HG03439 (cell line): ENCODE data around the gene PAK6.

Experiments
- ATAC-seq: cut with Tn5 transposase; IDR thresholded peaks from one replicate; pipeline ENCODE4 v1.9.1; 2021; ENCODE audit warnings: mild to moderate bottlenecking, moderate library complexity; ENCODE audit not compliant: unreplicated experiment

Gene PAK6

GRCh38 chr15:40254452-40254851 lies 15.6 kb downstream of the PAK6 start:
- no peak for ATAC-seq

- no peak for ATAC-seq
Observed at GRCh38 chr15:40255033-40255432, 16.2 kb downstream of the PAK6 start.

- no peak for ATAC-seq
Observed at GRCh38 chr15:40256638-40257235, 17.9 kb downstream of the PAK6 start.

- ATAC-seq = no peak
Observed at GRCh38 chr15:40257656-40258450, 19.0 kb downstream of the PAK6 start.

- no peak for ATAC-seq
Observed at GRCh38 chr15:40258544-40258943, 19.7 kb downstream of the PAK6 start.

GRCh38 chr15:40259021-40259420 lies 20.2 kb downstream of the PAK6 start:
- no peak for ATAC-seq

- no peak for ATAC-seq
Observed at GRCh38 chr15:40263024-40263754, 24.3 kb downstream of the PAK6 start.

- no peak for ATAC-seq
Observed at GRCh38 chr15:40264321-40265153, 25.7 kb downstream of the PAK6 start.

- no peak for ATAC-seq
Observed at GRCh38 chr15:40265355-40265754, 26.5 kb downstream of the PAK6 start.

GRCh38 chr15:40265875-40266274 lies 27.0 kb downstream of the PAK6 start:
- no peak for ATAC-seq

- no peak for ATAC-seq
Observed at GRCh38 chr15:40266828-40267304, 28.0 kb downstream of the PAK6 start.

GRCh38 chr15:40267670-40268069 lies 28.8 kb downstream of the PAK6 start:
- no peak for ATAC-seq

GRCh38 chr15:40269604-40270003 lies 30.7 kb downstream of the PAK6 start:
- ATAC-seq = no peak

GRCh38 chr15:40270246-40270995 lies 31.6 kb downstream of the PAK6 start:
- ATAC-seq = no peak

GRCh38 chr15:40271685-40272484 lies 33.0 kb downstream of the PAK6 start:
- no peak for ATAC-seq

- ATAC-seq = no peak
Observed at GRCh38 chr15:40272485-40273056, 33.7 kb downstream of the PAK6 start.

- no peak for ATAC-seq
Observed at GRCh38 chr15:40273428-40273827, 34.6 kb downstream of the PAK6 start.

- peak; percentile 62 for ATAC-seq
Observed at GRCh38 chr15:40274350-40275274, 35.7 kb downstream of the PAK6 start.
